LNCaP clone FGC (cell line): ENCODE data around the gene LEKR1.

Experiments
- DNase-seq: peaks from one replicate; pipeline ENCODE4 v3.0.0-alpha.2; 2011; ENCODE audit warnings: low read depth
- H3K4me3 ChIP-seq: 2 replicates; pipeline ENCODE4 v1.5.1; 2011; ENCODE audit warnings: mild to moderate bottlenecking, low read depth, low read length, control low read depth
- CTCF ChIP-seq: IDR thresholded peaks from 2 replicates; pipeline ENCODE4 v1.5.1; 2012; ENCODE audit warnings: mild to moderate bottlenecking; ENCODE audit not compliant: control insufficient read depth, insufficient read depth; ENCODE audit errors: extremely low read depth

The LEKR1 gene

GRCh38 chr3:157045238-157045850 lies 219.2 kb downstream of the LEKR1 start:
- TF ChIP-seq CTCF = no peak
- DNase-seq = no peak
- no peak overlapping the region for H3K4me3 ChIP-seq

GRCh38 chr3:157046520-157046919 lies 220.4 kb downstream of the LEKR1 start:
- no peak overlapping the region for H3K4me3 ChIP-seq
- TF ChIP-seq CTCF = no peak
- no peak for DNase-seq

GRCh38 chr3:157051055-157051454 lies 224.9 kb downstream of the LEKR1 start:
- TF ChIP-seq CTCF = no peak
- no peak overlapping the region for H3K4me3 ChIP-seq
- no peak for DNase-seq

GRCh38 chr3:157051591-157051990 lies 225.4 kb downstream of the LEKR1 start:
- no peak for DNase-seq
- TF ChIP-seq CTCF = no peak
- H3K4me3 ChIP-seq = no peak overlapping the region

GRCh38 chr3:157056035-157056434 lies 229.9 kb downstream of the LEKR1 start:
- DNase-seq = no peak
- TF ChIP-seq CTCF = no peak
- no peak overlapping the region for H3K4me3 ChIP-seq

- H3K4me3 ChIP-seq = no peak overlapping the region
- DNase-seq = no peak
- TF ChIP-seq CTCF = no peak
Observed at GRCh38 chr3:157058392-157059071, 232.4 kb downstream of the LEKR1 start.

- H3K4me3 ChIP-seq = no peak overlapping the region
- no peak for TF ChIP-seq CTCF
- DNase-seq = no peak
Observed at GRCh38 chr3:157059181-157059580, 233.0 kb downstream of the LEKR1 start.
